IMR-90 (cell line): ENCODE measurements around the gene PRMT5. TPM values are rescaled to one million over a fixed set of nuclear protein-coding genes. Genes with fewer than 3 reads are reported as not detected.

Experiments
- ATAC-seq: fragments of 200-7000 bp; cut with Tn5 transposase; 2 replicates; pipeline ENCODE4 v1.9.1; 2020; ENCODE audit warnings: low read depth, mild to moderate bottlenecking, moderate library complexity
- BruUV-seq: library from RNA; stranded (reverse); fragments of 400-500 nt; replicated peaks from 2 replicates; lab custom pipeline; 2021; lab: Mats Ljungman, UMichigan
- CTCF ChIA-PET: fragments of 300-600 bp; formaldehyde crosslinking; extraction: SDS; loops from one replicate; lab custom pipeline; 2021; ENCODE audit warnings: antibody characterized with exemption; lab: Yijun Ruan, JAX
- POLR2A ChIA-PET: fragments of 300-600 bp; sonication (Branson Sonifier 250); formaldehyde crosslinking; loops from one replicate; lab custom pipeline; 2022; ENCODE audit warnings: antibody characterized with exemption; ENCODE audit not compliant: unreplicated experiment; lab: Charles Lee
- DNase-seq: peaks from one replicate; pipeline ENCODE4 v3.0.0; 2013
- H2AFZ ChIP-seq: replicated peaks from 2 replicates; pipeline ENCODE3; 2013; ENCODE audit warnings: low read length, mild to moderate bottlenecking; ENCODE audit not compliant: poor library complexity
- H2AK5ac ChIP-seq: 2 replicates; pipeline ENCODE4 v1.6.1; 2013; ENCODE audit warnings: low read depth, low read length, inconsistent platforms
- H2AK9ac ChIP-seq: replicated peaks from 2 replicates; pipeline ENCODE3; 2013; ENCODE audit warnings: mild to moderate bottlenecking, low read depth, low read length, moderate library complexity; ENCODE audit not compliant: poor library complexity
- H2BK120ac ChIP-seq: 2 replicates; pipeline ENCODE4 v1.6.1; 2013; ENCODE audit warnings: low read depth, low read length, inconsistent platforms
- H2BK15ac ChIP-seq: 3 replicates; pipeline ENCODE4 v1.6.1; 2013; ENCODE audit warnings: low read depth, low read length, inconsistent platforms
- H2BK20ac ChIP-seq: 2 replicates; pipeline ENCODE4 v1.6.1; 2013; ENCODE audit warnings: low read depth, mild to moderate bottlenecking, inconsistent platforms, low read length, moderate library complexity
- H2BK5ac ChIP-seq: 2 replicates; pipeline ENCODE4 v1.6.1; 2013; ENCODE audit warnings: mild to moderate bottlenecking, low read depth, low read length, inconsistent platforms; ENCODE audit not compliant: poor library complexity, severe bottlenecking
- H3K14ac ChIP-seq: replicated peaks from 2 replicates; pipeline ENCODE4 v1.6.1; 2013; ENCODE audit warnings: low read depth, low read length, inconsistent platforms
- H3K18ac ChIP-seq: 2 replicates; pipeline ENCODE4 v1.6.1; 2013; ENCODE audit warnings: low read depth, low read length, control low read depth
- H3K23ac ChIP-seq: 2 replicates; pipeline ENCODE4 v1.6.1; 2013; ENCODE audit warnings: low read depth, low read length, inconsistent platforms
- H3K27ac ChIP-seq: 2 replicates; pipeline ENCODE4 v1.5.1; 2013; ENCODE audit warnings: mild to moderate bottlenecking, control low read depth, low read length; ENCODE audit not compliant: insufficient read depth
- H3K27me3 ChIP-seq: 2 replicates; pipeline ENCODE4 v1.6.1; 2013; ENCODE audit warnings: low read length; ENCODE audit not compliant: control insufficient read depth, insufficient read depth
- H3K36me3 ChIP-seq: 2 replicates; pipeline ENCODE4 v1.6.1; 2013; ENCODE audit warnings: low read length, mixed read lengths; ENCODE audit not compliant: control insufficient read depth, insufficient read depth
- H3K4ac ChIP-seq: 2 replicates; pipeline ENCODE4 v1.6.1; 2013; ENCODE audit warnings: low read depth, low read length, inconsistent platforms
- H3K4me1 ChIP-seq: 2 replicates; pipeline ENCODE4 v1.6.1; 2013; ENCODE audit warnings: low read length, mixed read lengths; ENCODE audit not compliant: control insufficient read depth, insufficient read depth
- H3K4me2 ChIP-seq: 2 replicates; pipeline ENCODE4 v1.6.1; 2013; ENCODE audit warnings: low read depth, mild to moderate bottlenecking, control low read depth, low read length, moderate library complexity
- H3K4me3 ChIP-seq: 2 replicates; pipeline ENCODE4 v1.5.1; 2013; ENCODE audit warnings: low read depth, mild to moderate bottlenecking, control low read depth, low read length, moderate library complexity; ENCODE audit not compliant: insufficient read depth
- H3K56ac ChIP-seq: 2 replicates; pipeline ENCODE4 v1.6.1; 2013; ENCODE audit warnings: low read length, inconsistent platforms; ENCODE audit not compliant: insufficient read depth; ENCODE audit errors: extremely low read depth
- H3K79me1 ChIP-seq, 2 experiments: 2 replicates each; pipeline ENCODE4 v1.6.1; 2013; ENCODE audit warnings: low read length in 2 of 2, inconsistent platforms in 1 of 2, low read depth in 1 of 2
- H3K9ac ChIP-seq: 2 replicates; pipeline ENCODE4 v1.6.1; 2013; ENCODE audit warnings: low read depth, low read length, control low read depth
- H3K9me1 ChIP-seq: 2 replicates; pipeline ENCODE4 v1.6.1; 2013; ENCODE audit warnings: low read length, inconsistent platforms; ENCODE audit not compliant: insufficient read depth
- H3K9me3 ChIP-seq: 2 replicates; pipeline ENCODE4 v1.6.1; 2013; ENCODE audit warnings: low read length; ENCODE audit not compliant: control insufficient read depth, insufficient read depth
- H4K20me1 ChIP-seq: 2 replicates; pipeline ENCODE4 v1.6.1; 2013; ENCODE audit warnings: low read length, inconsistent platforms; ENCODE audit not compliant: insufficient read depth
- H4K5ac ChIP-seq: 2 replicates; pipeline ENCODE4 v1.6.1; 2013; ENCODE audit warnings: mild to moderate bottlenecking, low read depth, low read length, control low read depth
- H4K8ac ChIP-seq, 2 experiments: 2 replicates each; pipeline ENCODE4 v1.6.1; 2013; ENCODE audit warnings: low read depth in 2 of 2, low read length in 2 of 2, control low read depth in 1 of 2, inconsistent platforms in 1 of 2
- H4K91ac ChIP-seq: 2 replicates; pipeline ENCODE4 v1.6.1; 2013; ENCODE audit warnings: low read depth, low read length, inconsistent platforms; ENCODE audit not compliant: insufficient read depth
- BHLHE40 ChIP-seq: fragments of 150-350 bp; IDR thresholded peaks from 2 replicates; pipeline ENCODE4 v1.6.1; 2016; ENCODE audit warnings: mild to moderate bottlenecking, low read depth, low read length
- CEBPB ChIP-seq: IDR thresholded peaks from 2 replicates; pipeline ENCODE4 v1.6.1; 2012; ENCODE audit warnings: low read depth, low read length, improper control_type of control experiment
- CHD1 ChIP-seq: IDR thresholded peaks from 2 replicates; pipeline ENCODE4 v1.6.1; 2012; ENCODE audit warnings: low read depth, low read length, improper control_type of control experiment
- CTCF ChIP-seq: conservative IDR thresholded peaks from 2 replicates; pipeline ENCODE4 v1.5.1; 2012; ENCODE audit warnings: mild to moderate bottlenecking, low read depth, low read length, improper control_type of control experiment
- FOS ChIP-seq: fragments of 150-350 bp; IDR thresholded peaks from 2 replicates; pipeline ENCODE4 v1.6.1; 2016; ENCODE audit warnings: low read depth, low read length
- MAFK ChIP-seq: IDR thresholded peaks from 2 replicates; pipeline ENCODE4 v1.6.1; 2012; ENCODE audit warnings: low read depth, low read length, improper control_type of control experiment
- MAZ ChIP-seq: IDR thresholded peaks from 2 replicates; pipeline ENCODE4 v1.6.1; 2012; ENCODE audit warnings: low read depth, mild to moderate bottlenecking, low read length, improper control_type of control experiment, moderate library complexity, borderline replicate concordance
- MXI1 ChIP-seq: IDR thresholded peaks from 2 replicates; pipeline ENCODE4 v1.6.1; 2012; ENCODE audit warnings: low read depth, mild to moderate bottlenecking, low read length, moderate library complexity, borderline replicate concordance
- NFE2L2 ChIP-seq: fragments of 150-350 bp; IDR thresholded peaks from 2 replicates; pipeline ENCODE4 v1.6.1; 2016; ENCODE audit warnings: low read depth, mild to moderate bottlenecking, low read length
- POLR2A ChIP-seq: IDR thresholded peaks from 2 replicates; pipeline ENCODE4 v1.6.1; 2012; ENCODE audit warnings: mild to moderate bottlenecking, low read depth, low read length
- RAD21 ChIP-seq: IDR thresholded peaks from 2 replicates; pipeline ENCODE4 v1.6.1; 2012; ENCODE audit warnings: low read length, improper control_type of control experiment
- RCOR1 ChIP-seq: IDR thresholded peaks from 2 replicates; pipeline ENCODE4 v1.6.1; 2012; ENCODE audit warnings: mild to moderate bottlenecking, low read length, improper control_type of control experiment; ENCODE audit not compliant: insufficient replicate concordance
- RFX5 ChIP-seq: IDR thresholded peaks from 2 replicates; pipeline ENCODE4 v1.8.0; 2012; ENCODE audit warnings: low read depth, mild to moderate bottlenecking, low read length, moderate library complexity
- SMC3 ChIP-seq: fragments of 150-350 bp; IDR thresholded peaks from 2 replicates; pipeline ENCODE4 v1.6.1; 2016; ENCODE audit warnings: low read depth, mild to moderate bottlenecking, antibody characterized with exemption, low read length, moderate library complexity
- USF2 ChIP-seq: fragments of 150-350 bp; IDR thresholded peaks from 2 replicates; pipeline ENCODE4 v1.6.1; 2017; ENCODE audit warnings: mild to moderate bottlenecking, antibody characterized with exemption, low read length, low read depth
- WGBS, 2 experiments: methylation state at CpG; one replicate each; pipeline versions ENCODE4 v1.1.5 to v1.1.7; 2013; ENCODE audit warnings: missing lambda C conversion rate in 2 of 2; ENCODE audit not compliant: insufficient read length in 1 of 2; ENCODE audit errors: extremely low coverage in 2 of 2; 5-methylcytosine and 5-hydroxymethylcytosine counted together
- dilution Hi-C: fragments of 300-500 bp; cut with HindIII; formaldehyde crosslinking; loops from one replicate; pipeline ENCODE4 v1.14.3; 2018; ENCODE audit warnings: low sequenced_read_pairs; ENCODE audit not compliant: unreplicated experiment
- in situ Hi-C: fragments of 300-500 bp; cut with MboI; formaldehyde crosslinking; loops from 3 replicates; pipeline ENCODE4 v1.14.3; 2019; ENCODE audit warnings: low sequenced_read_pairs, inconsistent platforms, mixed read lengths
- intact Hi-C: fragments of 100-400 bp; cut with micrococcal nuclease; formaldehyde crosslinking; loops from 2 replicates; pipeline ENCODE4 v1.10.0; 2022
- polyA plus RNA-seq, 3 experiments: library from polyadenylated mRNA; depleted of rRNA; stranded (reverse); fragments of >200 nt; gene quantifications; 2 replicates each; pipeline ENCODE4 v1.2.3, GENCODE V29; 2012; ENCODE audit warnings: low replicate concordance in 1 of 3
- total RNA-seq: library from RNA; depleted of rRNA; stranded (reverse); fragments of >200 nt; gene quantifications from 2 replicates; pipeline ENCODE4 v1.2.3, GENCODE V29; 2012
- TF ChIP-seq, protein P1 (sequence below): fragments of 150-350 bp; IDR thresholded peaks from 2 replicates; pipeline ENCODE4 v1.6.1; 2016; ENCODE audit warnings: low read depth, mild to moderate bottlenecking, low read length, moderate library complexity, borderline replicate concordance

The PRMT5 gene
- total and polyA plus RNA-seq, 2 of the 4 experiments (the other 2 are of a cell fraction): 99.3 to 136 TPM

GRCh38 chr14:22926316-22926715, 2.9 kb downstream of the PRMT5 start:
- Histone ChIP-seq H4K20me1 (no peaks in the 10 kb centered on the region), H3K4me3 (no peak overlapping the region), H3K9ac (no peak overlapping the region), H3K18ac (no peak overlapping the region), H3K27me3 (no peaks in the 10 kb centered on the region), H3K23ac (no peak overlapping the region), H2AK5ac (no peak overlapping the region), H3K36me3 (peaks cover 30% of the 10 kb centered on the region), H3K27ac (no peak overlapping the region), H3K4me1 (peaks cover 3% of the 10 kb centered on the region; the same call in 1 of the 2 replicates), H4K5ac (no peak overlapping the region), H2AK9ac (no peak overlapping the region), H3K56ac (no peak overlapping the region), H3K9me3 (no peaks in the 10 kb centered on the region), H2BK15ac (no peak overlapping the region), H4K91ac (no peak overlapping the region), H2BK20ac (no peak overlapping the region), H3K4me2 (no peak overlapping the region), H3K14ac (no peak overlapping the region), H2BK120ac (no peak overlapping the region), H3K79me1 (peaks cover 7 to 53% of the 10 kb centered on the region in 2 experiments), H4K8ac (no peak overlapping the region), H3K9me1 (peaks cover 8% of the 10 kb centered on the region; the same call in 1 of the 2 replicates), H2AFZ (no peak overlapping the region), H2BK5ac (no peak overlapping the region), H3K4ac (no peak overlapping the region)
- intact Hi-C loops: no loop called here
- TF ChIP-seq BHLHE40 (no peak), USF2 (no peak), CTCF (no peak), MXI1 (no peak), RAD21 (no peak), MAFK (no peak), RFX5 (no peak), RCOR1 (no peak), CEBPB (no peak), CHD1 (no peak), NFE2L2 (no peak), FOS (no peak), POLR2A (no peak), SMC3 (no peak), MAZ (no peak)
- TF ChIP-seq, protein P1, sequence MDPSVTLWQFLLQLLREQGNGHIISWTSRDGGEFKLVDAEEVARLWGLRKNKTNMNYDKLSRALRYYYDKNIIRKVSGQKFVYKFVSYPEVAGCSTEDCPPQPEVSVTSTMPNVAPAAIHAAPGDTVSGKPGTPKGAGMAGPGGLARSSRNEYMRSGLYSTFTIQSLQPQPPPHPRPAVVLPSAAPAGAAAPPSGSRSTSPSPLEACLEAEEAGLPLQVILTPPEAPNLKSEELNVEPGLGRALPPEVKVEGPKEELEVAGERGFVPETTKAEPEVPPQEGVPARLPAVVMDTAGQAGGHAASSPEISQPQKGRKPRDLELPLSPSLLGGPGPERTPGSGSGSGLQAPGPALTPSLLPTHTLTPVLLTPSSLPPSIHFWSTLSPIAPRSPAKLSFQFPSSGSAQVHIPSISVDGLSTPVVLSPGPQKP: no peak
- dilution Hi-C loops: no loop called here
- BruUV-seq: no TSS peak
- in situ Hi-C loops: no loop called here
- CTCF ChIA-PET: no interaction called here
- POLR2A ChIA-PET: no interaction called here
- WGBS, 2 experiments: 60% methylated on average over 1 of the region's 4 CpGs; no CpG with 5 or more reads in 1 of the 2 experiments
- DNase-seq (peak; percentile 20), ATAC-seq (no peak)
